Fibroblast of pulmonary artery (primary cell): ENCODE measurements around the gene SYMPK.
A peak's percentile ranks its signal among the peaks of the same experiment; 100 is the strongest.

Source experiments
- DNase-seq: peaks from one replicate; pipeline ENCODE4 v3.0.0-alpha.2; 2010; ENCODE audit warnings: low read depth
- H3K4me3 ChIP-seq: replicated peaks from 2 replicates; pipeline ENCODE4 v1.5.1; 2011; ENCODE audit warnings: low read depth, mild to moderate bottlenecking, control low read depth, low read length, moderate library complexity
- CTCF ChIP-seq: IDR thresholded peaks from 2 replicates; pipeline ENCODE4 v1.5.1; 2011; ENCODE audit warnings: mild to moderate bottlenecking, control low read depth, low read length, inconsistent platforms; ENCODE audit errors: missing control alignments

SYMPK gene

GRCh38 chr19:45895519-45895972 lies 32.6 kb upstream of the SYMPK start:
- no peak for DNase-seq
- no peak overlapping the region for H3K4me3 ChIP-seq
- no peak for TF ChIP-seq CTCF

- DNase-seq: no peak
- TF ChIP-seq CTCF: no peak
- no peak overlapping the region for H3K4me3 ChIP-seq
These were observed 27.9 kb upstream of the SYMPK start for GRCh38 chr19:45890877-45891276.

- no peak for TF ChIP-seq CTCF
- no peak for DNase-seq
- no peak overlapping the region for H3K4me3 ChIP-seq
These were observed 26.4 kb upstream of the SYMPK start for GRCh38 chr19:45889210-45889885.

GRCh38 chr19:45887200-45887710 lies 24.3 kb upstream of the SYMPK start:
- peak overlapping the region; percentile 70 for H3K4me3 ChIP-seq
- peak; percentile 27 for DNase-seq
- no peak for TF ChIP-seq CTCF

GRCh38 chr19:45886427-45887199 lies 23.7 kb upstream of the SYMPK start:
- peak overlapping the region; percentile 70 for H3K4me3 ChIP-seq
- no peak for TF ChIP-seq CTCF
- DNase-seq: peak; percentile 95

GRCh38 chr19:45885556-45886426 lies 22.8 kb upstream of the SYMPK start, which contains the start of gene IRF2BP1:
IRF2BP1 (minus strand) TSS chr19:45886141; CDS start chr19:45885774, 367 bp downstream.
- DNase-seq: peak; percentile 94
- no peak for TF ChIP-seq CTCF
- peak within 1 kb of the TSS; percentile 70 for H3K4me3 ChIP-seq
